Stimulated activated CD4-positive, alpha-beta T cell treated with anti-CD3 and anti-CD28 coated beads, Interleukin-1b, Interleukin-23, amount 100 ng/mL, for 24 hours (primary cell): ENCODE measurements around the gene IDE.
A peak's percentile ranks its signal among the peaks of the same experiment; 100 is the strongest.

ENCODE experiments used
- DNase-seq, 4 experiments: peaks; one replicate each; pipeline ENCODE4 v3.0.0-alpha.2; 2020; ENCODE audit warnings: low read depth in 4 of 4, low spot score in 1 of 4

The IDE gene

DNA sequence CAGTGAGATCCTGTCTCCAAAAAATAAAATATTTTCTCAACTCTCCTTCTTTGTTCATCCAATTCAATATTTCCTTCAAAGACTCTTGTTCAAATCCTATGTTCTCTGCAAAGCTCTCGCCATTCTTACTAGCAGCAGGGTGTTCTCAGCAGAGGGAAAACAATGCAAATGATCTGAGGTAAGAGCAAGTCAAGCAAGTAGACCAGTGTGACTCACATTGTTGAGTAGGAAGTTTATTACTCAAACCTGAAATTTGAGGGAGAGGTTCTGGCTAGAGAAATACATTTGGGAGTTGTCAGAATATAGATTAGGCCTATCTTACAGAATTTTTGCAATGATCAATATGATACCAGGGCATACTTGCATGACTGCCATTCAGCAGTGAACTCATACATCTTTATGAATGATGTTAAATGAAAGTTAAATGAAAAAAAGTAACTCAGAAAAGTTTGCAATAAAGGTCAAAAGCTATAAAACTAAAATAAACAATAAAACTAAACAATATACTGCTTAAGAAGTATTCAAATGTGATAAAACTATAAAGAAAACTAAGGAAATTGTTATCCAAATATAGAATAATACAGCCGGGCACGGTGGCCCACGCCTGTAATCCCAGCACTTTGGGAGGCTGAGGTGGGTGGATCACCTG, 5.8 kb downstream of the IDE start:
- no peak for DNase-seq

DNA sequence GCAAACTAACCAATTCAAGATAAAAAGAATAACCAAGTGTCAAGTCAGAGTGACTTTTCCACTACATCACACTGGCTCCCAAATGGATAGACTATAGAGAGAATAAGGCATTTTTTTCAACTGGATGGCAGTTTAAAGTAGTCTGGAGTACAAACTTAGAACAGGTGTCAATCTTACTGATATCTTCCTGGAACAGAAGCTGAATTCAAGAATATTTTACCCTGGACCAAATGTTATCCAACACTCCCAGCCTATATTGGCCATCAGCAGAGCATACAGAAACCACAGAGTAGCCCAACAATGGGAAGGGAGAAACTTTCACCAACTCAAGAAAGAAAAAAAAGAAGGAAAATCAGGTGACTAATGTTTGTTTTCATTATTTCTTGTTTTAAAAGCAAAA, 11.5 kb downstream of the IDE start:
- DNase-seq: no peak

DNA sequence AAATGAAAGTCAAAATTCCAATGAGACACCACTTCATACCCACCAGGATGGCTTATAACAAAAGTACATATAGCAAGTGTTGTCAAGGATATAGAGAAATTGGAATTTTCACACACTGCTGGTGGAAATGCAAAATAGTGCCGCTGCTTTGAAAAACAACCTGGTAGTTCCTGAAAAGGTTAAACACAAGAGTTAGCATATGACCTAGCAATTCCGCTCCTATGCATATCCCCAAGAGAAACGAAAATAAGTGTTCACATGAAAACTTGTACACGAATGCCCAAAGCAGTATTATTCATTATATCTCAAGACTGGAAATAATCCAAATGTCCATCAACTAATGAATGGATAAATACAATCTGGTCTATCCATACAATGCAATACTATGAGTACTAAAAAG, 14.8 kb downstream of the IDE start:
- no peak for DNase-seq

DNA sequence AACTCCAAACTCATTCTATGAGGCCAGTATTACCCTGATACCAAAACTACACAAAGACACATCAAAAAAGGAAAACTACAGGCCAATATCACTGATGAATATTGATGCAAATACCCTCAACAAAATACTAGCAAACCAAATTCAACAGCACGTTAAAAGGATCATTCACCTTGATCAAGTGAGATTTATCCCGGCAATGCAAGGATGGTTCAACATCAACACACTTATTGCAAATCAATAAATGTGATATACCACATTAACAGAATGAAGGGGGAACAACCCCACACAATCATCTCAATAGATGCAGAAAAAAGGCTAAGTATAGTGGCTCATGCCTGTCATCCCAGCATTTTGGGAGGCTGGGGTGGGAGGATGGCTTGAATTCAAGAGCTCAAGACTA, 19.9 kb downstream of the IDE start:
- no peak for DNase-seq

DNA sequence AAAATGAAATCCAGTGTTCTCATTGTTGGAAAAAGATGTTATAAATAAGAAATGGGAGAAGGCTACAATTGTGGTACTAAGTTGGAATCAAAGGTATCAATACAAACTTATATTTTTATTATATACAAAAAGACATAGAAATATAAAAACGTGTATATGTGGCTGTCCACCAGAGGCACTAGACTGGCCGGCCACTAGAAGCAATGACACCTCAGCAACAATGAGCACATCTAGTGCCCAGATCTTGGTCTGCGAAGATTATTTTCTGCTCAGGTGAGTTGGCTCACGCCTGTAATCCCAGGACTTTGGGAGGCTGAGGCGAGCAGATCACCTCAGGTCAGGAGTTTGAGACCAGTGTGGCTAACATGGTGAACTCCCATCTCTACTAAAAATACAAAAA, 21.6 kb downstream of the IDE start:
- no peak for DNase-seq

DNA sequence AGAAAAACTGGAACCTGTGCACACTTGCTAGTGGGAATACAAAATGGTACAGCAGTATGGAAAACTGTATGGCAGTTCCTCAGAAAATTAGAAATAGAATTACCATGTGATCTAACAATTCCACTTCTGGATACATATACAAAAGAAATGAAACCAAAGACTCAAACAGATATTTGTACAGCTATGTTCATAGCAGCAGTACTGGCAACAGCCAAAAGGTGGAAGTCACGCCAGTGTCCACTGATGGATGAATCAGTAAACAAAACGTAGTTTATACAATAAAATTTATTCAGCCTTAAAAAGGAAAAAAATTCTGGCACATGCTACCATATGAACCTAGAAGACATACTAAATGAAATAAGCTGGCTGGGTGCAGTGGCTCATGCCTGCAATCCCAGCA, 23.0 kb downstream of the IDE start:
- no peak for DNase-seq

DNA sequence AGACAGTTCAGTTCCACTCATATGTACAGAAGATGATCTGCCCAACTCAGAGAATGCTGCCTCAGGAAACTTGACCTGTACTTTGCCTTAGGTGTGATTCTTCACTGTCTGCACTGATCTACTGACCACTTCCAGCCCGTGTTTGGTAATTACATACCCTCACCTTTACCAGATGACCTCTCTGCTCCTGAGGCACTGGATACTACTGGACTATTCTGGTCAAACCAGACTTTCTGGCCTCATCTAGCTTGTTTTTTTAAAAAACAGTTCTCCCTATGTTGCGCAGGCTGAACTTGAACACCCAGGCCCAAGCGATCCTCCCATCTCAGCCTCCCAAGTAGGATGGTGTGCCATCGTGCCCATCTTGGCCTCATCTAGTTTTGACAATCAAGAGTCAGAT, 26.2 kb downstream of the IDE start:
- no peak for DNase-seq

DNA sequence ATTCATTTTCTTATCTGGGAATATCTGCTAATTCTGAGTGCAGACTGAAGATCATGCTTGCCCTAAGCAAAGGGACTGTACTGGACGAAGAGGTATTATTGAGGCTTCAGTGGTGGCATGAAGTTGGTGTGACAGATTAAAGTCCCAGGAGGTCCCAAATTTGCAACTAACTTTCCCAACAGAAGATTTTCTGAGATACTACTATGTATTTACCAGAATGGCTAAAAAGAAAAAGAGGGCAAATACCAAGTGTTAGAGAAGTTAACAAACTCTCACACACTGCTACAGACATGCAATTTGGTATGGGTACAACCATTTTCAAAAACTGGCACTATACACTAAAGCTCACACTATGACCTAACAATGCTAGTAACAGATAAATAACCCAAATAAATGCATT, 28.3 kb downstream of the IDE start:
- DNase-seq: no peak

DNA sequence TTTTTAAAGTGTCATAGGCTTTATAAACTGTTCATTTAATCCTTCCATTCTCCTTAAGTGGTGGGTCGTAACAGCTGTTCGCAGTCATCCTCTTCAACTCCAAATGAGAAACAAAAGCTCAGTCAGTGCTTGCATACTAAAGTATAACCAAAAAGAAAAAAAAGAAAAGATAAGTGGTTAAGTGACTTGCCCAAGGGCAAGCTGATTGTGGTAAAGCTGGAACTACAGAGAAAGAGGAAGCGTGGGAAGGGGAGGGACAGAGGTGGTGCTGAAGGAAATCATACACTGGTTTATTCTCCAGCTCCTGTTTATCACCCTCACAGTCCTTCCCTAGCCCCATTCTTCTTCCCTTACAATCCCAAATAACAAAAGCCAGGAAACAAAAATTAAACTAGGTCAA, 29.6 kb downstream of the IDE start:
- DNase-seq: no peak

DNA sequence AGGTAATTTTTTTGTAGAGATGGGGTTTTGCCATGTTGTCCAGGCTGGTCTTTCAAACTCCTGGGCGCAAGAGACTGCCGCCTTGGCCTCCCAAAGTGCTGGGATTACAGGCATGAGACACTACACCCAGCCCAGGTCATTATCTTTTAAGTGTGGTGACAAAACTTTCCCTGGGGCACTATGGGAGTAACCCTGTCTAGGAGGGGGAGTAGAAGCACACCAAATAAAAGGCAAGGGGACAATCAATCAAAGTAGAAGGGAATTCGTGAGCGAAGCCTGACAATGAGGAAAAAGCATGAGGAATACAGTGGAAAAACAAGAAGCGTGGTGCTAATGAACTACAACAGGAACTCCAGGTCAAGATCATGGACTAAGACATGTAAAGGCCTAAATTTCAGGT, 31.4 kb downstream of the IDE start:
- DNase-seq: no peak

DNA sequence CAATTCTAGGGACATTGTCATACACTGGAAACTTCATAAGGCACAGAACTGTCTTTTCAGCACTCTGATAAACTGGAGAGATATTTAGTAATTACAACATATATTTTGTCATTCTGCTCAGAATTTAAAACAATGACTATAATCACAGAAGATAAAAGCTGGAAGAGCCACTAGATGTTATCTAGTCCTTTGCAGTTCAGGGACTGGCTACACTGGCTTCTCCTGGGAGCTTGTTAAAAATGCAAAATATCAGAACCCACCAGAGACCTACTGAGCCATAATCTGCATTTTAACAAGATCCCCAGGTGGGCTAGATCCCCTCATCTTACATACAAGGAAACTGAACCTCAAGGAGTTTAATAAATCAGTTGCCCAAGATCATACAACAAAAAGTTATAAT, 32.3 kb downstream of the IDE start:
- DNase-seq: no peak

DNA sequence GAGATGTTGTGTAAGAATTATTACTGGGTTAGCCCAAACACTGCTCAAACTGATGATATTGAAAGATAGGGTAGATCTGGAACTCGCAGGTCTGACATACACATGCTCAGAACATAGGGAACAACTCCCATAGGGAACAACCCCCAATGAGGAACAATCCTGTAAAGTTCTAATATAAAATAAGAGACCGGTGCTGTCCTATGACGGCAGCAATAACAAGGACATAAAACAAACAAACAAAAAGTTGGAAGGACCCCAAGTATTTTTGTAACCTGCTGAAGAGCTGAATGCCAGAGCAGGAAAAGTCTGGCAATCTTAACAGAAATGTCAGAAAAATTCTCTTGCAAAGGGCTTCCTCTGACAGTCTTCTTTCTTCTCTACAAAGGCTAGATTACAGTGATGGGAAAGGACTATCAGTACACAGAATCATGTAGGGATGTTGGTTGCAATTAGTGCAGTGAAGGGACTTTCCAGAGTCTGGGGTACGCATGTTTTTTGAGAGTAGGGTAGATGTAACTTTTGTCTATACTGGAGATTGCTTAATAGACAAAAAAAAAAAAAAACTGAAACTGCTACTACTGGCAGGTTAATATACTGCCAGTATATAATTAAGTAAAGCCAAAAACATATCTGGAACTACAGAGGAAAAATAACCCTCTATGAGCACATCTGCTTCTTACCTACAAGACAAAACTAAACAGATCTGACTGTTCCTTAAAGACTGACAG, 35.5 kb downstream of the IDE start:
- DNase-seq: no peak

DNA sequence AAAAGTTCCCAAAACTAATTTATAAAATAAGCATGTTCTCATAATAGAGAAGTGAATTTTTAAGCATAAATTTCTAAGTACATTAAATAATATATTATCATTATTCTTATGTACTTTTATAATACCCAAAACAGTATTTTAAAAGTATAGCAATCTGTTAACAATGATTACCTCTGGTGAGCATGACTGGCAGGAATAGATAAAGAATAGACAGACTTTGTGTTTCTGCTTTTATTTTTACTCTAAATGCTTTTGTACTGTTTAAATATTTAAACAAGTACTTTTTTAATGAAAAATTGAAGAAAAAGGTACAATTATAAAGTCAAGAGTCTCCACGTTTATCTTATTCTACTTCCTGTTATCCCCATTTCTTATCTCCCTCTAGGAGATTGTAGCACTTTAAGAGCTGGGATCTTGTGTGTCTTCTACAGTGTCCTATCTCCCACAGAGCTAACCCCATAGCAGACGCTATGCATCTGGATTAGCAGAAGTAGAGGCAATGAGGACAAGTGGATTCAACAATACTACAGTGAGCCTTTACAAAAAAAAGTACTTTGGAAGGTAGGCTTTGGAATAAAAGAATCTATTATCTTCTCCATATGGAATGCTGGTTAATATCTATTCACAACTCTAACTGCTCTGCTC, 42.9 kb downstream of the IDE start:
- DNase-seq: no peak

DNA sequence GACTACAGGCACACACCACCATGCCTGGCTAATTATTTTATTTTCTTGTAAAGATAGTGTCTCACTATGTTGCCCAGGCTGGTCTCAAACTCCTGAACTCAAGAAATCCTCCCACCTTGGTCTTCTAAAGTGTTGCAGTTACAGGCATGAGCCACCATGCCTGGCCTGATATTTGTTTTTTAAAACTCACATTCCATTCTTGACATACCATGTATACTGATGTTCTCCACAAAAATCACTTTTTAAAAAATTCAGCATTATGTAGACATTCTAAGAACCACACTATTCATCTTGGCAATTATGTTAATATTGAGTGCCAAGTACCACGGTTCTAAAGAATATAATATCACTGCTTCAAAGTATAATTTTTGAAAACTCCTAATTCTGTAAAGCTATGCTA, 43.5 kb downstream of the IDE start:
- no peak for DNase-seq

DNA sequence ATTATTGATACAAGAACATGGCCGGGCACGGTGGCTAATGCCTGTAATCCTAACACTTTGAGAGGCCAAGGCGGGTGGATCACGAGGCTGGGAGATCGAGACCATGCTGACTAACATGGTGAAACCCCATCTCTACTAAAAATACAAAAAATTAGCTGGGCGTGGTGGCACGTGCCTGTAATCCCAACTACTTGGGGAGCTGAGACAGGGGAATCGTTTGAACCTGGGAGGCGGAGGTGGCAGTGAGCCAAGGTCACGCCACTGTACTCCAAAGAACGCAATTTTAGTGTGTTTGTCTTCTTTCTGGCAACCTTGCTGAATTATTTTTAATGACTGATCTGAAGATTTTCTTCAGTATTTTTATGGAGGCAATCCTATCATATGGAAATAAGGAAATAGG, 46.2 kb downstream of the IDE start:
- no peak for DNase-seq

DNA sequence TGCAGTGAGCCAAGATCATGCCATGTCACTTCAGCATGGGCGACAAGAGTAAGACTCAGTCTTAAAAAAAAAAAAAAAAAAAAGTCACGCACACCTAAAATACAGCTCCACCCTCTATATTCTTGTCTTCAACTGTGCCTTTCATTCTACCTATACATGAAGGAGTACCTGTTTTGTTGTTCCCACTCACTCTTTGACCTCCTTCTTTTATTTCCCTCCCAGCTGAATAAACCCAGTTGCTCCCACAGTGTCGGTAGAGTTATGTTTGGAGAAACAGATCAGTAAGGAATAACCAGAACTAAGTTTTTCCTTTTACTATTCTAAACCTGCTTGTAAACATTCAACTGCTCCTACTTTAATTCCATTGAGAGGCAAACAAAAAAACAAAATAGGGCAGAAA, 50.3 kb downstream of the IDE start:
- no peak for DNase-seq

DNA sequence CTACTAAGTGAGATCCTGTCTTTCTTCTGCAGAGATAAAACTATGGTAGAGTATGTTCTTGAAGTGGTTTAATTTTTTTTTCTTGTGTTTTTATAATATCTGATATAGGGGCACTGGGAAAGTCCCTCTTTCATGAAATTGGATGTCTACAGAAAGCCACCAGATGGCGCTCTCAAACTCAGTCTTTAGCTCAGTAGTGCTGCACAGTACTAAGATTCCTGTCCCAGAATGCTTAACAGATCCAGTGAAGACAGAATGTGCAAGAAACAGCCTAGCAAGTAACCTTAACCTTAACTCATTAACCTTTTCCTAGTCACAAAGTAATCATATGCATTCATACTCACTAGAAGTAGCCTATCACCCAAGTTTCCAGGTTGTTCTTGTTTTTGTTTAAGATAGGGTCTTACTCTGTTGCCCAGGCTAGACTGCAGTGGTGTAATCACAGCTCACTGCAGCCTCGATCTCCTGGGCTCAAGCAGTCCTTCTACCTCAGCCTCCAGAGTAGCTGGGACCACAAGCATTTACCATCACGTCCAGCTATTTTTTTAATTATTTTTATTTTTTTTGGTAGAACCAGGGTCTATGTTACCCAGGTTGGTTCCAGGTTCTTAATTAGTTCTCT, 56.7 kb downstream of the IDE start:
- peak; percentile 39 to 59 (median 46) for DNase-seq

DNA sequence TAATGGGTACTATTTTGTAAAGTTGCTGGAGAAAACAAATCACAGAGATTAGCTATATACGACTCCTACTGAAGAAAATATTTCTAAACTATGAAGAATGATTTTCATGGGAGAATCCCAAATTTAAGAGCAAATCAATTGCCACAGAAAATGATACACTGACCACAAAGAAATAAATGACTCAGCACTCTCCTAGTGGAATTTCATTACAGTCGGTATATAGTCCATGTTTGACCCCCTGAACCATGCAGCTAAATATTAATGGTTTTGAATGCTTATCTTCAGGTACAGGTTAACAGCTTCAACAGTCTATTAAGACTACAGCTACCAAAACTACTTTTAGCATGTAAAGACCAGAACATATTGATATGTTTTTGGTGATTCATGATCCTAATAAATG, 65.0 kb downstream of the IDE start:
- no peak for DNase-seq

DNA sequence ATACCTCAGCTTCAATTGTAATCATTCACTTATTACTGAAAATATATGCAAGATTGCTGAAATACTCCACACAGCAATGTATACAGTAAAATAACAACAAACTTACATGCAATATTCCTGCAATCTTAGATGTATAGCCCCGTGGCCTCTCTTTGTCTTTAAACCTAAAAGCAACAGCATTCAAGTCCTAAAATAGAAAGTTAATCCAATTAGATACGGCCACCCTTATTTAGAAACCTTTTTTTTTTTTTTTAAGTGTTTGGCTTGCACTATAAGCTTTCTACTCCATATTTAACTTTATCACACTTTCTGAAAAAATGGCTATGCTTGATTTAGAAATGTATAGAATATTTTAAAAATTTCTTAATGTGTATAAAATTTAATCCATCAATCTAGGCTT, 67.6 kb downstream of the IDE start:
- DNase-seq: no peak

DNA sequence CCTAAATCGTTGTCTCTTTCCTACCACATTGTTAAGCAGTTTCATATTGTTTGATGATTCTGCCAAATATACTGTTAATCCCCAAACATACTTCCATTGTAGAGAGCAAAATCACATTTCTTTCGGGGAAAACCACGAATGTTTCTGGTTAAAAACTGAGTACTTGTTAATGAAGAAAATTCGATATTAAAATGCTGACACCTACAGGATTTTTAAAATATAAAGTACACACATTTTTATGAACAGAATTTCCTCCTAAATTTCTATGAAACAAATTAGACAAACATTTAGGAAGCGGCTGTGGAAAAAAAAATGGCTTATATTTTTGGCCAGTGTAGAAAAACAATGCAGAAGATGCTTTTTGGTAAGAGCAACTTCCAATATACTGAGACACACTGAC, 68.8 kb downstream of the IDE start:
- DNase-seq: no peak

DNA sequence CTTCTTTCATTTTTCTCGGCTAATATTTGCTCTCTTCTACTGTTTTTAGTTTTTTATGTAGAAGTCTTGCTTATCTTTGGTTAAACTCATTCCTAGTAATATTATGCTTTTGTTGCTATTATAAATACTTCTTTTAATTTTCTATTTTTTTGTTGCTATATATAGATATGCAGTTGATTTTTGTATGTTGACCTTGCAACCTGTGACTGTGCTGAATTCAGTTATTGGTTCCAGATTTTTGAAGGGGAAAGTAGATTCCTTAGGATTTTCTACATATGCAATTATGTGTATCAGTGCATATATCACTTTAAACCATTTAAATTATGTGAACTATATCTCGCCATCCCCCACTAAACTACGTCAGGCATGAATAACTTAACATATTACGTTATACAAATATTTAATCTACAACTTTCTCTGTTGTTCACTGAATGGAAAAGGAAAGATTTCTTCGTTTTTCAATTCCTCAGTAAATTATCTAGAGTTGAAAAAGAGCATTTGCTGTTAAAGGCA, 71.5 kb downstream of the IDE start:
- no peak for DNase-seq

DNA sequence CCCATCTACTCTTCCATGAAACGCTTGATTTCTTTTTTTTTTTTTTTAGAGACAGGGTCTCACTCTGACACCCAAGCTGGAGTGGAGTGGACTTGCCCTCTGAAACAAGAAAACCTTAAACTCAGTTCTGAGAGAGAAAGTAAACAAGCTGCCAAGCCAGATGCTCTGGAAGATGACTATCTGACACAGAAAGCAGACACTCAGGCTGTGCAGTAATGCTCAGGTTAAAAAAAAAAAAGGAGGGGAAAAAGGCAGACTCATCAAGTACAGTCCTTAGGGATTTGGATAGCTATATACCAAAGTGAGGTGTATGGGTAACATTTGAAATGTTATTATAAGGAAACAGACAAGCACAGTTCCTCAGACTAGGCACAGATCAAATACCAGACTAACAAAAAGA, 80.5 kb downstream of the IDE start:
- DNase-seq: no peak
